ENCODE results near the gene KIZ. TPM values are rescaled to one million over a fixed set of nuclear protein-coding genes. Genes with fewer than 3 reads are reported as not detected.
A peak's percentile ranks its signal among the peaks of the same experiment; 100 is the strongest.

Gene KIZ
- total RNA-seq, 1 donor = 40.5 TPM

GRCh38 chr20:21105429-21106170, 20.3 kb upstream of the KIZ start:
- Histone ChIP-seq H3K4me1 (ENCODE audit: insufficient read depth, low read length) (no peaks in the 10 kb centered on the region), H3K27me3 (ENCODE audit: insufficient read depth, low read length) (peaks cover 77% of the 10 kb centered on the region), H3K9me3 (ENCODE audit: low read depth, low read length) (no peaks in the 10 kb centered on the region), H3K27ac (ENCODE audit: low read depth, low read length) (no peak overlapping the region), H3K4me2 (ENCODE audit: insufficient read depth, low read length) (no peak overlapping the region), H3K4me3 (ENCODE audit: insufficient read depth, low read length) (no peak overlapping the region), H2AFZ (ENCODE audit: low read length) (no peak overlapping the region), H4K20me1 (ENCODE audit: insufficient read depth, low read length) (no peaks in the 10 kb centered on the region), H3K79me2 (ENCODE audit: insufficient read depth, low read length) (no peaks in the 10 kb centered on the region), H3K36me3 (ENCODE audit: insufficient read depth, low read length) (no peaks in the 10 kb centered on the region)
- DNase-seq (ENCODE audit: insufficient read length, low spot score, missing footprints) = peak; percentile 37
- TF ChIP-seq CTCF (IDR thresholded peaks at IDR 0.05; ENCODE audit: extremely low read depth, low read depth, low read length) = no peak

DNA sequence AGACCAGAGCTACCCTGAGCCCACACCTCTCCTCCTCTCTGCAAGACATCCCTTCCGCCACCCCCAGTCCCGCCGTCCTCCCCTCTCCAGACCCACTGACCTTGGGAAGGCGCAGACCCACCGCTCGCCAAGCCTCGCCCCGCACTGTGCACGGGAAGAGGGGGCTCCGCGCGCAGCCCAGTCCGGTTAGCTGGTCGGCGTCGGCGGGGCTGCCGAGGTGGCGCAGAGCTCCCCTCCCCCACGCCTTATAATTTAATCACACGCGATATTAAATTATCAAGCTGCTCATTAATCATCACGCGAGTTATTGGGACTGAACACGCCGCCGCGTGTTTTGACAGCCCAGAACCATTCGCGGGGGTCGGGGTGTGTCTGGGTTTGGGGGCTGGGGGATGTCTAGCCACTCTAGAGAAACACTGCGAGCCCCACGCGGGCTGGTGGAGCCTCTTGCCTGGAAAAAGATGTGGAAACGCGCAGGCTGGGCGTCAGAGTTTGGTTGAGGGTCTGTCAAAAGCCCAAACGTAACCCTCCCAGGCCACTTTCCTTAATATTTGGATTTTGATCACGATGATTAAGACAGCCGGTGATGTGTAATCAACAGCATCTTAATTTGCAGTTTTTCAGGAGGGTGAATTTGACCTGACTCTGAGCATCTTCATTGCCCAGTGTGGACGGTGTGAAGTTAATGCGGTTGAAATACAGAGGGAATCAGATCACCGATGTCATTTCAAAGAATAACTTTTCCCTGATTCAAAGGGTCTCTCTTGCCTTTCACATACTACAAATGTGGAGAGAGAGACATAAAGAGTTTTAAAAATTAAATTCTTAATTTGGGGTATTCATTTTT, 19.5 kb upstream of the KIZ start, which contains the start of gene LINC00237:
Gene LINC00237 (minus strand): TSS at position 188 of the 847 bp plus-strand sequence.
- no peak for TF ChIP-seq CTCF (IDR thresholded peaks at IDR 0.05; ENCODE audit: extremely low read depth, low read depth, low read length)
- Histone ChIP-seq H3K27me3 (ENCODE audit: insufficient read depth, low read length) (peaks cover 69% of the 10 kb centered on the region), H2AFZ (ENCODE audit: low read length) (no peak within 1 kb of the TSS)

GRCh38 chr20:21109144-21109543, 16.7 kb upstream of the KIZ start:
- Histone ChIP-seq H2AFZ (ENCODE audit: low read length) (no peak overlapping the region), H3K27me3 (ENCODE audit: insufficient read depth, low read length) (peaks cover 50% of the 10 kb centered on the region)
- peak; percentile 89 for DNase-seq (ENCODE audit: insufficient read length, low spot score, missing footprints)

More for the DNA sequence above, 19.5 kb upstream of the KIZ start, which contains the start of gene LINC00237:
- Histone ChIP-seq H3K4me1 (ENCODE audit: insufficient read depth, low read length) (no peaks in the 10 kb centered on the region), H3K4me2 (ENCODE audit: insufficient read depth, low read length) (no peak within 1 kb of the TSS), H4K20me1 (ENCODE audit: insufficient read depth, low read length) (no peaks in the 10 kb centered on the region), H3K79me2 (ENCODE audit: insufficient read depth, low read length) (no peaks in the 10 kb centered on the region), H3K4me3 (ENCODE audit: insufficient read depth, low read length) (no peak within 1 kb of the TSS), H3K9me3 (ENCODE audit: low read depth, low read length) (no peaks in the 10 kb centered on the region), H3K36me3 (ENCODE audit: insufficient read depth, low read length) (no peaks in the 10 kb centered on the region), H3K27ac (ENCODE audit: low read depth, low read length) (no peak within 1 kb of the TSS)
- DNase-seq (ENCODE audit: insufficient read length, low spot score, missing footprints) = peak; percentile 63

More at GRCh38 chr20:21109144-21109543, 16.7 kb upstream of the KIZ start:
- H3K4me3 ChIP-seq (ENCODE audit: insufficient read depth, low read length) = no peak overlapping the region
- H3K27ac ChIP-seq (ENCODE audit: low read depth, low read length) = no peak overlapping the region
- H3K36me3 ChIP-seq (ENCODE audit: insufficient read depth, low read length) = no peaks in the 10 kb centered on the region
- no peaks in the 10 kb centered on the region for H3K79me2 ChIP-seq (ENCODE audit: insufficient read depth, low read length)
- H3K4me2 ChIP-seq (ENCODE audit: insufficient read depth, low read length) = no peak overlapping the region
- no peaks in the 10 kb centered on the region for H3K9me3 ChIP-seq (ENCODE audit: low read depth, low read length)
- H3K4me1 ChIP-seq (ENCODE audit: insufficient read depth, low read length) = no peaks in the 10 kb centered on the region
- no peak for TF ChIP-seq CTCF (IDR thresholded peaks at IDR 0.05; ENCODE audit: extremely low read depth, low read depth, low read length)
- no peaks in the 10 kb centered on the region for H4K20me1 ChIP-seq (ENCODE audit: insufficient read depth, low read length)
